Osteoblast (primary cell): ENCODE measurements around the gene CAPZB. TPM values are rescaled to one million over a fixed set of nuclear protein-coding genes. Genes with fewer than 3 reads are reported as not detected.

ENCODE experiments used
- DNase-seq: peaks from one replicate; pipeline ENCODE4 v3.0.0; 2011; ENCODE audit warnings: low spot score, mixed read lengths; ENCODE audit not compliant: insufficient read length; ENCODE audit errors: missing footprints
- H2AFZ ChIP-seq: 2 replicates; pipeline ENCODE4 v1.6.0; 2011; ENCODE audit warnings: mild to moderate bottlenecking, low read length
- H3K27ac ChIP-seq: 2 replicates; pipeline ENCODE4 v1.5.1; 2011; ENCODE audit warnings: mild to moderate bottlenecking, low read depth, low read length, moderate library complexity
- H3K27me3 ChIP-seq: 2 replicates; pipeline ENCODE4 v1.6.0; 2012; ENCODE audit warnings: mild to moderate bottlenecking, control low read depth, inconsistent platforms, low read length, moderate library complexity; ENCODE audit not compliant: insufficient read depth
- H3K36me3 ChIP-seq: 2 replicates; pipeline ENCODE4 v1.5.1; 2011; ENCODE audit warnings: mild to moderate bottlenecking, low read length, control low read depth, moderate library complexity; ENCODE audit not compliant: insufficient read depth
- H3K4me1 ChIP-seq: 2 replicates; pipeline ENCODE4 v1.5.1; 2011; ENCODE audit warnings: mild to moderate bottlenecking, low read length, control low read depth, moderate library complexity; ENCODE audit not compliant: insufficient read depth
- H3K4me2 ChIP-seq: 2 replicates; pipeline ENCODE4 v1.6.0; 2011; ENCODE audit warnings: mild to moderate bottlenecking, low read length; ENCODE audit not compliant: insufficient read depth
- H3K4me3 ChIP-seq: fragments of 200-600 bp; sonication (generic); 3 replicates; pipeline ENCODE4 v1.5.1; 2012; ENCODE audit warnings: mild to moderate bottlenecking, low read length, inconsistent platforms; ENCODE audit not compliant: insufficient read depth
- H3K79me2 ChIP-seq: 2 replicates; pipeline ENCODE4 v1.6.0; 2012; ENCODE audit warnings: mild to moderate bottlenecking, low read length, control low read depth, inconsistent platforms; ENCODE audit not compliant: insufficient read depth
- H3K9me3 ChIP-seq: 2 replicates; pipeline ENCODE4 v1.5.1; 2011; ENCODE audit warnings: low read depth, low read length, control low read depth
- H4K20me1 ChIP-seq: 2 replicates; pipeline ENCODE4 v1.6.0; 2012; ENCODE audit warnings: mild to moderate bottlenecking, low read length, control low read depth; ENCODE audit not compliant: insufficient read depth
- total RNA-seq: library from RNA; depleted of rRNA; stranded (reverse); fragments of >200 nt; gene quantifications from 2 replicates; pipeline ENCODE4 v1.2.3, GENCODE V29; 2012
- TF ChIP-seq, protein P1 (sequence below): IDR thresholded peaks from 2 replicates; pipeline ENCODE4 v1.5.1; 2011; ENCODE audit warnings: mild to moderate bottlenecking, low read depth, low read length, moderate library complexity; ENCODE audit errors: extremely low read depth

CAPZB gene
- total RNA-seq, 1 donor, result 217 TPM

DNA sequence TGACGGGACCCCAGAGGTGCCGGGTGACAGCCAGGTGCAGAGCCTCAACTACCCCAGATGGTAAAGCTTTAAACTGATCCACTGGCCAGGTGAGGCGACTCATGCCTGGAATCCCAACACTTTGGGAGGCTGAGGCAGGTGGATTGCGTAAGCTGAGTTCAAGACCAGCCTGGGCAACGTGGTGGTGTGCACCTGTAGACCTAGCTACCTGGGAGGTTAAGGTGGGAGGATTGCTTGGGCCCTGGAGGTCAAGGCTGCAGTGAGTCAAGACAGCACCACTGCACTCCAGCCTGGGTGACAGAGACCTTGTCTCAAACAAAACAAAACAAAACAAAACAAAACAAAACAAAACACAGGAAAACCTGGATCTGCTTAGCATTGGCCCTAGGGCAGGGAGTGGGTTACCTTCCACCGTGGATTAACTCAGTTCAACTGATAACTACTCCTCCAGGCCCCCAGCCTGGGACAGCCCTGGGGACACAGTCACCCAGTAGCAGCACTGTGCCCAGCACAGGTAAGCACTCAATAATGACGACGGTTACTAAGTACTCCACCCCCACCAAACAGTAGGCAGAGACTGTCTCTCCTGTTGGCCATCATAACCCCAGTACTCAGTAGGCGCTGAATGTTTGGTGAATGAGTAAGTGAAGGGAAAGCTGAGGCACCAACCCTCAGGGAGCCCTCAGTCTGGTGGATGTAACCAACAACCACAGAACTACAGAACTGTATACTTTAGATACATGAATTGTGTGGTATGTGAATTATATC is 151.6 kb downstream of the CAPZB start:
- DNase-seq, result no peak

DNA sequence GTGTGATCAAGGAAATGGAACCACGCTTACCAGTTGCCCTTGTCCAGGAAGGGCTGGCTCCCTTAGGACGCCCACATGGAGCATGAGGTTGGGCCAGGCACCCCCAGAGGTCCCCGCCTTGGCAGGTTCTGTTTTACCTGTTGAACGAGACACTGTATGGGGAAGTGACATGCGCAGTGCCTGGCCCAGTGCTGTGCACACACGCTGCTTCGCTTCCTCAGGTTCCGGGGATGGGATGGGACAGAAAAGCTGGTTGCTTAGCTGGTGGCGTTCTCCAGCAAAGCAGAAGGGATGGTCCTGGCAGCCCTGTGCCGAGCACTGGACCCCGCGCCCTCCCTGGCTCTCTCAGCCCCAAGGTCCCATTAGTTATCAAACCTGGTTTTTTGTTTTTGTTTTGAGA is 152.5 kb downstream of the CAPZB start:
- TF ChIP-seq, protein P1, sequence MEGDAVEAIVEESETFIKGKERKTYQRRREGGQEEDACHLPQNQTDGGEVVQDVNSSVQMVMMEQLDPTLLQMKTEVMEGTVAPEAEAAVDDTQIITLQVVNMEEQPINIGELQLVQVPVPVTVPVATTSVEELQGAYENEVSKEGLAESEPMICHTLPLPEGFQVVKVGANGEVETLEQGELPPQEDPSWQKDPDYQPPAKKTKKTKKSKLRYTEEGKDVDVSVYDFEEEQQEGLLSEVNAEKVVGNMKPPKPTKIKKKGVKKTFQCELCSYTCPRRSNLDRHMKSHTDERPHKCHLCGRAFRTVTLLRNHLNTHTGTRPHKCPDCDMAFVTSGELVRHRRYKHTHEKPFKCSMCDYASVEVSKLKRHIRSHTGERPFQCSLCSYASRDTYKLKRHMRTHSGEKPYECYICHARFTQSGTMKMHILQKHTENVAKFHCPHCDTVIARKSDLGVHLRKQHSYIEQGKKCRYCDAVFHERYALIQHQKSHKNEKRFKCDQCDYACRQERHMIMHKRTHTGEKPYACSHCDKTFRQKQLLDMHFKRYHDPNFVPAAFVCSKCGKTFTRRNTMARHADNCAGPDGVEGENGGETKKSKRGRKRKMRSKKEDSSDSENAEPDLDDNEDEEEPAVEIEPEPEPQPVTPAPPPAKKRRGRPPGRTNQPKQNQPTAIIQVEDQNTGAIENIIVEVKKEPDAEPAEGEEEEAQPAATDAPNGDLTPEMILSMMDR, result no peak
- Histone ChIP-seq H3K79me2 (no peaks in the 10 kb centered on the region), H3K4me2 (no peak overlapping the region), H3K36me3 (peaks cover 11% of the 10 kb centered on the region), H3K27ac (no peak overlapping the region), H3K4me1 (peaks cover 3% of the 10 kb centered on the region), H3K4me3 (no peak overlapping the region), H3K9me3 (no peaks in the 10 kb centered on the region), H4K20me1 (peaks cover 17% of the 10 kb centered on the region), H3K27me3 (no peaks in the 10 kb centered on the region), H2AFZ (no peak overlapping the region)
- DNase-seq, result peak; percentile 34

More for the DNA sequence above, 151.6 kb downstream of the CAPZB start:
- Histone ChIP-seq H3K4me1 (peaks cover 3% of the 10 kb centered on the region), H3K4me3 (no peak overlapping the region), H3K79me2 (no peaks in the 10 kb centered on the region), H4K20me1 (peaks cover 17% of the 10 kb centered on the region), H3K27me3 (no peaks in the 10 kb centered on the region), H3K36me3 (peaks cover 9% of the 10 kb centered on the region), H2AFZ (no peak overlapping the region), H3K9me3 (no peaks in the 10 kb centered on the region), H3K4me2 (no peak overlapping the region), H3K27ac (no peak overlapping the region)
- TF ChIP-seq, protein P1, result no peak

DNA sequence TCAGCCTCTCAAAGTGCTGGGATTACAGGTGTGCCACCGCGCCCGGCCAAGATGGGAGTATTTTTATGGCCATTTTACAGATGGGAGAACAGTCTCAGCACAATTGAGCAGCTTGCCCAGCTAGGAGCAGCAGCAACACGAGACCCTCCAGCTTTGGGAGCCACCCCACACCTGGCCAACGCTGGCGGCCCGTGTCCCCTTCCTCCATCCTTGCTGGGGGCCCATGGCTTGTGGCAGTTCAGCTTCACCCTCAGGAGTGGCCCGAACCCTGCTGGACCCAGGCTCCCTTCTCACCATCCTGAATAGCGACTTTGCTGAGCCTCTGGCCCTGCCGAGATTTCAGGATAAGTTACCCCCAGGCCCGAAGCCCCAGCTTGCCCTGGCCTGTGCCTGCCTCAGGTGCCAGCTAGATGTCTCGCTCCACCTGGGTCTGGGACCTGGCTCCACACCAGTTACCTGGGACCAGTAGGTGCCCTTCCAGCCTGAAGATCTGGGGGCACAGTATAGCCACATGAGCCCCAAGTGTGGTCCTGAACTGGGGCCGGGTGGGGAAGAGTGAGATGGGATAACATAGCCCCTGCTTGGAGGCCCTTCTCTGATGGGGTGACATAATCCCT is 154.0 kb downstream of the CAPZB start:
- Histone ChIP-seq H3K4me3 (no peak overlapping the region), H3K9me3 (no peaks in the 10 kb centered on the region), H3K27ac (no peak overlapping the region), H3K79me2 (no peaks in the 10 kb centered on the region), H3K27me3 (no peaks in the 10 kb centered on the region), H3K4me2 (no peak overlapping the region), H3K36me3 (peaks cover 16% of the 10 kb centered on the region), H3K4me1 (peaks cover 3% of the 10 kb centered on the region), H2AFZ (no peak overlapping the region), H4K20me1 (peaks cover 11% of the 10 kb centered on the region)
- TF ChIP-seq, protein P1, result no peak
- no peak for DNase-seq

DNA sequence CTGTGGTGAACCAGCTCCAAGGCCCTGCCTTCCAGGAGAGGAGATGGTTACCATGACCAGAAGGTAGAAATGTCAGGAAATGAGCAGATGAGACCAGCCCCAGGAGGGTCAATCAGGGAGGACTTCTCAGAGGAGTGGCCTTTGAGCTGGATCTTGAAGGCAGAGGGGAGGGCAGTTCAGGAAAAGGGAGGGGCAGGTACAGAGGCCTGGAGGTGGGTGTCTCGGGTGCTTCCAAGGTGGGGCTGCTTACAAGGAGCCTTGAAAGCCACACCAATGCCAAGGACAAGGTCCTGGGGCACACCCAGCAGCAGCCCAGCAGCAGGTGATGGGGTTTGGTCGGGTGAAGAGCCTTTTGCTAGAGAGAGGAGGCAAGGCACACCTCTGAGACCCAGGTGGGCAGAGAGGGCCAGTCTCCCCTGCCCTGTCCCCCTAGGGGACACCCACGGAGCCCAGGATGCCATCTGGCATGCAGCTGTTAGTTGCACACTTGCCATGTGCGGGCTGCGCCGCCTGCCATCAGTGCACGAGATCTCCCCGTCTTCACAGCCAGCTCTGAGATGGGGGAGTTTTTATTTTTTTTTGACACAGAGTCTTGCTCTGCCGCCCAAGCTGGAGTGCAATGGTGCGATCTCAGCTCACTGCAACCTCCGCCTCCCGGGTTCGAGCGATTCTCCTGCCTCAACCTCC is 154.7 kb downstream of the CAPZB start:
- peaks cover 23% of the 10 kb centered on the region for H3K36me3 ChIP-seq
- no peak overlapping the region for H3K27ac ChIP-seq
- peaks cover 3% of the 10 kb centered on the region for H3K4me1 ChIP-seq
- peak; percentile 80 for DNase-seq
- no peak overlapping the region for H2AFZ ChIP-seq
- H3K79me2 ChIP-seq, result no peaks in the 10 kb centered on the region
- H3K4me2 ChIP-seq, result no peak overlapping the region
- H3K27me3 ChIP-seq, result no peaks in the 10 kb centered on the region
- TF ChIP-seq, protein P1, result no peak
- H3K4me3 ChIP-seq, result no peak overlapping the region
- no peaks in the 10 kb centered on the region for H3K9me3 ChIP-seq
- peaks cover 14% of the 10 kb centered on the region for H4K20me1 ChIP-seq
